AG08396 (cell line): ENCODE measurements around the gene DDX59.

Source experiments
- DNase-seq: peaks from one replicate; pipeline ENCODE4 v3.0.0; 2012; ENCODE audit warnings: low spot score, mixed read lengths

Gene DDX59

GRCh38 chr1:200628223-200628881 is 41.4 kb downstream of the DDX59 start:
- no peak for DNase-seq

GRCh38 chr1:200627575-200628222 is 42.0 kb downstream of the DDX59 start:
- no peak for DNase-seq

- no peak for DNase-seq
Measured at GRCh38 chr1:200626853-200627534, 42.7 kb downstream of the DDX59 start.

- DNase-seq, result peak; percentile 25
Measured at GRCh38 chr1:200625381-200625824, 44.3 kb downstream of the DDX59 start.

GRCh38 chr1:200624679-200625335 is 44.9 kb downstream of the DDX59 start:
- DNase-seq, result no peak

- DNase-seq, result peak; percentile 96
Measured at GRCh38 chr1:200620273-200621131, 49.2 kb downstream of the DDX59 start, which contains the start of gene KIF14. Gene KIF14, minus strand, starts transcription at chr1:200620751. Its CDS starts 2,028 bp downstream, at chr1:200618723.

GRCh38 chr1:200619894-200620272 is 49.8 kb downstream of the DDX59 start:
- DNase-seq, result no peak

- DNase-seq, result peak; percentile 12
Measured at GRCh38 chr1:200610846-200611245, 58.9 kb downstream of the DDX59 start.

GRCh38 chr1:200602632-200603031 is 67.1 kb downstream of the DDX59 start:
- DNase-seq, result no peak
